ENCODE measurements around the gene DNAI1. TPM values are rescaled to one million over a fixed set of nuclear protein-coding genes. Genes with fewer than 3 reads are reported as not detected.

The DNAI1 gene
- total and polyA plus RNA-seq, 2 of the 13 experiments (the other 11 are each of a cell fraction or from before 2014, with no cell fraction given) = not detected

GRCh38 chr9:34493972-34494535 lies 35.4 kb downstream of the DNAI1 start (continued):
- TF ChIP-seq, protein P1, sequence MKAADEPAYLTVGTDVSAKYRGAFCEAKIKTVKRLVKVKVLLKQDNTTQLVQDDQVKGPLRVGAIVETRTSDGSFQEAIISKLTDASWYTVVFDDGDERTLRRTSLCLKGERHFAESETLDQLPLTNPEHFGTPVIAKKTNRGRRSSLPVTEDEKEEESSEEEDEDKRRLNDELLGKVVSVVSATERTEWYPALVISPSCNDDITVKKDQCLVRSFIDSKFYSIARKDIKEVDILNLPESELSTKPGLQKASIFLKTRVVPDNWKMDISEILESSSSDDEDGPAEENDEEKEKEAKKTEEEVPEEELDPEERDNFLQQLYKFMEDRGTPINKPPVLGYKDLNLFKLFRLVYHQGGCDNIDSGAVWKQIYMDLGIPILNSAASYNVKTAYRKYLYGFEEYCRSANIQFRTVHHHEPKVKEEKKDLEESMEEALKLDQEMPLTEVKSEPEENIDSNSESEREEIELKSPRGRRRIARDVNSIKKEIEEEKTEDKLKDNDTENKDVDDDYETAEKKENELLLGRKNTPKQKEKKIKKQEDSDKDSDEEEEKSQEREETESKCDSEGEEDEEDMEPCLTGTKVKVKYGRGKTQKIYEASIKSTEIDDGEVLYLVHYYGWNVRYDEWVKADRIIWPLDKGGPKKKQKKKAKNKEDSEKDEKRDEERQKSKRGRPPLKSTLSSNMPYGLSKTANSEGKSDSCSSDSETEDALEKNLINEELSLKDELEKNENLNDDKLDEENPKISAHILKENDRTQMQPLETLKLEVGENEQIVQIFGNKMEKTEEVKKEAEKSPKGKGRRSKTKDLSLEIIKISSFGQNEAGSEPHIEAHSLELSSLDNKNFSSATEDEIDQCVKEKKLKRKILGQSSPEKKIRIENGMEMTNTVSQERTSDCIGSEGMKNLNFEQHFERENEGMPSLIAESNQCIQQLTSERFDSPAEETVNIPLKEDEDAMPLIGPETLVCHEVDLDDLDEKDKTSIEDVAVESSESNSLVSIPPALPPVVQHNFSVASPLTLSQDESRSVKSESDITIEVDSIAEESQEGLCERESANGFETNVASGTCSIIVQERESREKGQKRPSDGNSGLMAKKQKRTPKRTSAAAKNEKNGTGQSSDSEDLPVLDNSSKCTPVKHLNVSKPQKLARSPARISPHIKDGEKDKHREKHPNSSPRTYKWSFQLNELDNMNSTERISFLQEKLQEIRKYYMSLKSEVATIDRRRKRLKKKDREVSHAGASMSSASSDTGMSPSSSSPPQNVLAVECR (CRISPR knock-in tag; IDR thresholded peaks at IDR 0.05; ENCODE audit: borderline replicate concordance) = no peak
- 0 out of 2 replicates have a peak, but pooled peaks have one; percentile 60 for TF ChIP-seq NKX3-1 (CRISPR knock-in tag; IDR thresholded peaks at IDR 0.05)
- TF ChIP-seq ZNF564 (CRISPR knock-in tag; IDR thresholded peaks at IDR 0.05) = no peak
- no peak for TF ChIP-seq MLLT10 (CRISPR knock-in tag; IDR thresholded peaks at IDR 0.05)
- no peak for TF ChIP-seq ZFP62 (CRISPR knock-in tag; IDR thresholded peaks at IDR 0.05)
- TF ChIP-seq, protein P2, sequence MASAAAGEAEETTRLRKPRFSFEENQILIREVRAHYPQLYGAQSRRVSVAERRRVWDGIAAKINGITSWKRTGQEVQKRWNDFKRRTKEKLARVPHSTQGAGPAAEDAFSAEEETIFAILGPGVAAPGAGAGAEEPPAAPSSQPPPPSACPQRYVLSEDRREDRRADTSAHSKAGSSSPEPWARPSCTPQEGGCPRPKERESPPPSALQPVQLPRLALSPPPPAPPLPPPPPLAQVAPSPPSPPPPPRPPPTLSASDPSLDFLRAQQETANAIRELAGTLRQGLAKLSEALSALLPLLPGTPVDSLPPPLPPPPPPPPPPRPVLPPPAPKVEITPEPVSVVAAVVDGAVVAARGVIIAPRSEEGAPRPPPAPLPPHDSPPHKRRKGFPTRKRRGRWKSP (CRISPR knock-in tag; IDR thresholded peaks at IDR 0.05) = no peak
- TF ChIP-seq ZNF816 (CRISPR knock-in tag; IDR thresholded peaks at IDR 0.05; ENCODE audit: borderline replicate concordance) = no peak
- no peak for TF ChIP-seq ZNF510 (CRISPR knock-in tag; IDR thresholded peaks at IDR 0.05; ENCODE audit: low read depth)
- TF ChIP-seq ZSCAN22 (CRISPR knock-in tag; IDR thresholded peaks at IDR 0.05) = no peak
- TF ChIP-seq ZNF362 (CRISPR knock-in tag; IDR thresholded peaks at IDR 0.05; ENCODE audit: borderline replicate concordance) = no peak
- TF ChIP-seq FOXO4 (CRISPR knock-in tag; conservative IDR thresholded peaks at IDR 0.05) = no peak
- TF ChIP-seq NFE2 (CRISPR knock-in tag; IDR thresholded peaks at IDR 0.05) = no peak
- TF ChIP-seq, protein P3, sequence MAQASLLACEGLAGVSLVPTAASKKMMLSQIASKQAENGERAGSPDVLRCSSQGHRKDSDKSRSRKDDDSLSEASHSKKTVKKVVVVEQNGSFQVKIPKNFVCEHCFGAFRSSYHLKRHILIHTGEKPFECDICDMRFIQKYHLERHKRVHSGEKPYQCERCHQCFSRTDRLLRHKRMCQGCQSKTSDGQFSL (CRISPR knock-in tag; IDR thresholded peaks at IDR 0.05) = no peak
- TF ChIP-seq, protein P4, sequence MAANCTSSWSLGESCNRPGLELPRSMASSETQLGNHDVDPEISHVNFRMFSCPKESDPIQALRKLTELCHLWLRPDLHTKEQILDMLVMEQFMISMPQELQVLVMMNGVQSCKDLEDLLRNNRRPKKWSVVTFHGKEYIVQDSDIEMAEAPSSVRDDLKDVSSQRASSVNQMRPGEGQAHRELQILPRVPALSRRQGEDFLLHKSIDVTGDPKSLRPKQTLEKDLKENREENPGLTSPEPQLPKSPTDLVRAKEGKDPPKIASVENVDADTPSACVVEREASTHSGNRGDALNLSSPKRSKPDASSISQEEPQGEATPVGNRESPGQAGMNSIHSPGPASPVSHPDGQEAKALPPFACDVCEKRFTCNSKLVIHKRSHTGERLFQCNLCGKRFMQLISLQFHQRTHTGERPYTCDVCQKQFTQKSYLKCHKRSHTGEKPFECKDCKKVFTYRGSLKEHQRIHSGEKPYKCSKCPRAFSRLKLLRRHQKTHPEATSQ (CRISPR knock-in tag; IDR thresholded peaks at IDR 0.05; ENCODE audit: borderline replicate concordance) = no peak
- TF ChIP-seq HOXD1 (CRISPR knock-in tag; IDR thresholded peaks at IDR 0.05) = no peak
- TF ChIP-seq, protein P5, sequence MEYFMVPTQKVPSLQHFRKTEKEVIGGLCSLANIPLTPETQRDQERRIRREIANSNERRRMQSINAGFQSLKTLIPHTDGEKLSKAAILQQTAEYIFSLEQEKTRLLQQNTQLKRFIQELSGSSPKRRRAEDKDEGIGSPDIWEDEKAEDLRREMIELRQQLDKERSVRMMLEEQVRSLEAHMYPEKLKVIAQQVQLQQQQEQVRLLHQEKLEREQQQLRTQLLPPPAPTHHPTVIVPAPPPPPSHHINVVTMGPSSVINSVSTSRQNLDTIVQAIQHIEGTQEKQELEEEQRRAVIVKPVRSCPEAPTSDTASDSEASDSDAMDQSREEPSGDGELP (IDR thresholded peaks at IDR 0.05; ENCODE audit: borderline replicate concordance, low read depth) = no peak
- no peak for TF ChIP-seq KDM3A (CRISPR knock-in tag; IDR thresholded peaks at IDR 0.05; ENCODE audit: low read depth)
- no peak for TF ChIP-seq FOXO1 (CRISPR knock-in tag; IDR thresholded peaks at IDR 0.05)
- TF ChIP-seq ZBTB3 (CRISPR knock-in tag; IDR thresholded peaks at IDR 0.05; ENCODE audit: borderline replicate concordance, low read depth) = no peak
- TF ChIP-seq MTA3 (CRISPR knock-in tag; IDR thresholded peaks at IDR 0.05) = no peak

Data from HepG2 (cell line).